ENCODE data around the gene GABRG3.

DNA sequence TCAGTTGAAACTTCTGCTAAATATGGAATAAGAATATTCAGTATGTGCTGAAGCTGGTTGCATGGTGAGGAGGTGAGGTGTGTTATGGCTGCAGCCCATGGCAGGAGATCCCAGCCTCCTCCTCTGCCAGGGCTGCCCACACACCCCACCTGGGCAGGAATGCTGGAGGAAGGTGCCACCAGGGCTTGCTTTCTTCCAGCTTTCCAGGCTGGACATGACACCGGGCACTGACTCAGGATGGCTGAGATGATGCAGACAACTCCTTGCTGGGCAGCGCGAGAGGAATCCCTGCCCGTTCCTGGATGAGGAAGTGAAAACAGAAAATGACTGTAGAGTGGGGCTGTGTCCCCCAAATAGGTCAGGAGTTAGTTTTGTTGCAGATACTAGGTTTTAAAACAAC, 14.1 kb downstream of the GABRG3 start:
- TF ChIP-seq ATF3 (IDR thresholded peaks at IDR 0.05) (no peak), EGR1 (IDR thresholded peaks at IDR 0.05; ENCODE audit: low read depth in 2 of 2) (no peak), CTCF (IDR thresholded peaks at IDR 0.05; ENCODE audit: low read depth, low read length, missing input control) (no peak), YY1 (IDR thresholded peaks at IDR 0.05) (no peak), JUND (IDR thresholded peaks at IDR 0.05) (no peak), ZBTB33 (IDR thresholded peaks at IDR 0.05) (no peak), FOXA1 (IDR thresholded peaks at IDR 0.05) (no peak)
- TF ChIP-seq, protein P1, sequence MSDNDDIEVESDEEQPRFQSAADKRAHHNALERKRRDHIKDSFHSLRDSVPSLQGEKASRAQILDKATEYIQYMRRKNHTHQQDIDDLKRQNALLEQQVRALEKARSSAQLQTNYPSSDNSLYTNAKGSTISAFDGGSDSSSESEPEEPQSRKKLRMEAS (IDR thresholded peaks at IDR 0.05): no peak

All from liver (tissue), 3 donors.